Fibroblast of skin of left quadriceps (primary cell): ENCODE data around the gene KRT71.
"Not testable (repeated sequence)": the region's sequence is repeated elsewhere in the genome, so short reads cannot be mapped to it uniquely, and the experiment has no call there.

Experiments used
- DNase-seq, 2 experiments: peaks; one replicate each; pipeline ENCODE4 v3.0.0-alpha.2; 2013; ENCODE audit warnings: low read depth in 2 of 2

The KRT71 gene

GRCh38 chr12:52552681-52553195 lies at the start of gene KRT71:
Gene KRT71 (minus strand): TSS chr12:52553145. CDS start chr12:52553077, 68 bp downstream.
- no peak for DNase-seq

GRCh38 chr12:52602552-52602951 lies 49.6 kb upstream of the KRT71 start:
- no peak for DNase-seq

DNA sequence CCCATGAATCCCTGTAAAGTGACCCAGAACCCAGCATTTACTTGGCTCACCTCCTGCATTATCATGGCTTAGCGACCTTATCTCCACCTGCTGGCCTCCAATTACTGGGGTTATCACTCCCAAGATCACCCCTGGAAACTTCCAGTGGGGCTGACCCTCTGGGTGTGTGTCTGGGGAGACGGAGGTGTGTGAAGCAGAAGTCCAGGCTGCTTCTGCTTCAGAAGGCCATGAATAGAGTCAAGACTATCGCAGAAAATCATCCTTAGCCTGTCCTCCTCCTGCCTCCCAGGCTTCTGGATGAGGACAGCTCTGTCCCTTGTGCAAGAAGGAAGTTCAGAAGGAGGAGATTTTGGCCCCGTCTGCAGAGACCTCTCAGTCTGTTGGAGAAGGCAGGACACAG lies 48.7 kb upstream of the KRT71 start:
- no peak for DNase-seq

DNA sequence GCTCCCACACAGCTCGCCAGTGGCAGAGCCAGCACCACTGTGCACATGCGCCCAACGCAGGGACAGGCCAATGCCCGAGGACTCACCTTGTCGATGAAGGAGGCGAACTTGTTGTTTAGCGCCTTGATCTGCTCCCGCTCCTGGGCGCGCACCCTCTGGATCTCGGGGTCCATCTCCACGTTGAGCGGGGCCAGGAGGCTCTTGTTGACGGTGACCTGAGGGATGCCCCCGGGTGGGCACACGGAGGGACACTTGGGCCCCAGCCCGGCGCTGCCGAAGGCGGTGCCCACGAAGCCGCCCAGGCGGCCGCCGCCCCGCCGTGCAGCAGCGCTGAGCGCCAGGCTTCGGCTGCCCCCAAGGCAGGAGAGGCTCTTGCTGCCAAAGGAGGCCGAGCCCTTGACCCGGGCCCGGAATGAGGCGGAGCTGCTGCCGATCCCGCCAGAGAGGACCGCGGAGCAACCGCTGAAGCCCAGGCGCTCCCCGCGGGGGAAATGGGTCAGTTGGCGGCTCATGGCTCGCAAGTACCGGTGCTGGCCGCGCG lies 48.1 kb upstream of the KRT71 start, which contains the start of gene KRT72:
Gene KRT72, minus strand, starts transcription at position 523 of the 541 bp plus-strand sequence. Its CDS starts 11 bp downstream, at position 512.
- no peak for DNase-seq

GRCh38 chr12:52600475-52600874 lies 47.5 kb upstream of the KRT71 start:
- DNase-seq = no peak

- DNase-seq = no peak
Observed at GRCh38 chr12:52600071-52600470, 47.1 kb upstream of the KRT71 start.

DNA sequence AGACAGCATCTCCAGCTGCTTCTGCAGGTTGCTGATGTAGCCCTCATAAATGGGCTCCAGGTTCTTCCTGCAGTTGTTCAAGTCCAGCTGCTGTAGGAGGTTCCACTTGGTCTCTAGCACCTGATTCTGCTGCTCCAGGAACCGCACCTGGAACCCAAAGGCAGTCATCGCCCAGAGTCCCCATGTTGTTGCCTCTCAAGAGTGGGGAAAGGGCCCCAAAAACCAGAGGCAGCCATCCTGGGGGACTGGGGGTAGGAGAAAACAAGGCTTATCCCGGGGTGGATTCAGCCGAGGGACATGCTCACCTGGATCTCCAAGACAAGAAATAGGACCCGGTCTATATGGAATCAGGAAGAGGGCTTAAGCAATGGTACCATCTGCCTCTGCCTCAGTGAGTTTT lies 46.0 kb upstream of the KRT71 start:
- DNase-seq = no peak

DNA sequence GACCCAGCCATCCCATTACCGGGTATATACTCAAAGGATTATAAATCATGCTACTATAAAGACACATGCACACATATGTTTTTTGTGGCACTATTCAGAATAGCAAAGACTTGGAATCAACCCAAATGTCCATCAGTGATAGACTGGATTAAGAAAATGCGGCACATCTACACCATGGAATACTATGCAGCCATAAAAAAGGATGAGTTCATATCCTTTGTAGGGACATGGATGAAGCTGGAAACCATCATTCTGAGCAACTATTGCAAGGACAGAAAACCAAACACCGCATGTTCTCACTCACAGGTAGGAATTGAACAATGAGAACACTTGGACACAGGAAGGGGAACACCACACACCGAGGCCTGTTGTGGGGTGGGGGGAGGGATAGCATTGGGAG lies 41.3 kb upstream of the KRT71 start:
- DNase-seq = not testable (repeated sequence)

DNA sequence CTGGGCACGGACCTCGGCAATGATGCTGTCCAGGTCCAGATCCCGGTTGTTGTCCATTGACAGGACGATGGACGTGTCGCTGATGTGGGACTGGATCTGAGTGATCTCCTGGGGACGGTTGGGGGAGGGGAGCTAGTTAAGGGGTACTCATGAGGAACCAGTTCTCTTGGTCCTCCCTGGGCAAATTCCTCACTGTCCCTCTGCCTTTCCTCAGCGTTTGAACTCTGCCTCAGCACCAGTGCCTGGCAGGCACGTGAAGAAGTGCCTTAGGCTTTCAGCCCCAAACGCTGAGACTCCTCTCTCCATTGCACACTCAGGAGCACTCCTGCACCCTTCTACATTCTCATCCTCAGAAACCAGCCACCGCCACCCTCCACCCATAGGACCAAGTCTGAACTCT lies 38.6 kb upstream of the KRT71 start:
- no peak for DNase-seq

DNA sequence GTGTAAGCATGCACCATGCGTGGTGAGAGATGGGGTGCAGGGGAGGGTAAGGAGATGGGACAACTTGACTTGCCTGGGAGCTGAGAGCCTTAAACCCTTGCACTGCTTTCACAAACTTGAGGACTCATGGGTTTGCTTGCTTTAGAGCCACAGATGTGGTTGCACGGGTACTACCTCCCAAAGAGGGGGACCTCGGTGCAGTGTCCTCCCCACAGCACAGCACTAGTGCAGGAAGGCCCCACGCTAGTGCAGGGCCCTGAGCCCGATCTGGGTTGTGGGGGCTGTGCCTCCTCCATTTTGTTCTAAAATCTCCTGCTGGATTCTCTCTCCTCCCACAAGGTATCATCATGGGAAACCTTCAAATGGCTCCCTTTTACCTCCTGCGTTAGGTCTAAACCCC lies 37.1 kb upstream of the KRT71 start:
- DNase-seq = no peak

- no peak for DNase-seq
Observed at GRCh38 chr12:52587563-52587962, 34.6 kb upstream of the KRT71 start.

DNA sequence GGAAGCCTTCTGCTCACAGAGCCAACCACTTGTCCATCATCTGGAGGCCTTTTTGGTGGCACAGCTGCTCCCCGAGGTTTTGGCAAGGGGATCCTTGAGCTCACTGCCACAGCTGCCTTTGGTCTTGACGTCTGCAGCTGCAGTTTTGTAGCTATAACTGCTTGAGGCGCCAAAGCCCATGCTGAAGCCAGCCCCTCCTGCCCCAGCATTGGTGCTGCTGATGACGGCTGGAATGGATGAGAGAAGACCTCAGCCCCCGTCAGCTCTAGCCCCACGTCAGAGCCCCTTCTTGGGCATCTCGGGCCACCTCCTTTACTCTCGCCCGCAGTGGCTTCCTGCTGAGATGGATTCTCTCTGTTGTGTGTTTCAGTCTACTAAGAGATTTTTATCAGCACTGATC lies 33.0 kb upstream of the KRT71 start:
- DNase-seq = no peak

GRCh38 chr12:52585066-52585465 lies 32.1 kb upstream of the KRT71 start:
- DNase-seq = no peak

- no peak for DNase-seq
Observed at GRCh38 chr12:52584156-52584682, 31.3 kb upstream of the KRT71 start.

DNA sequence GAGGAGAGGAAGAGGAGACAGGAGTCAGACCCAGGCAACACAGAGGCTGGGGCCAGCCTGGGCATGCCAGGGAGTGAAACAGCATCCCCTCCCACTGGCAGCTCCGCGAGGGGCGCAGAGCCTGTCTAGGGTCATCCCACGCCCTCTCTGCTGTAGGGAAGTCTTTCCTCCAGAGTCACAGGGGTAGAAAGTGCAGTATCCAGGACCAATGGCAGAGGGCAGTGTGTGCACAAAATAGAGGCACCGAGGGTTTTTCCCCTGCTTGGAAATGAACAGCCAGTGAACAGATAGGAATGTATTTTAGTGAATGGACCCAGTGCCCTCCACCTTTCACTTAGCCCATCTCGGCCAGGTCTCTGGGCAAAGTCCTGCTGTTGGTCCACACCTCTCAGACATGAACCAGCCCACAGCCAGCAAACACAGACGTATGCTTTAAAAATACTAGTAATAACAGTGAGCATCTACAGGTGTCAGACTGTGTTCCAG lies 30.1 kb upstream of the KRT71 start:
- DNase-seq = peak; percentile 16 to 25

DNA sequence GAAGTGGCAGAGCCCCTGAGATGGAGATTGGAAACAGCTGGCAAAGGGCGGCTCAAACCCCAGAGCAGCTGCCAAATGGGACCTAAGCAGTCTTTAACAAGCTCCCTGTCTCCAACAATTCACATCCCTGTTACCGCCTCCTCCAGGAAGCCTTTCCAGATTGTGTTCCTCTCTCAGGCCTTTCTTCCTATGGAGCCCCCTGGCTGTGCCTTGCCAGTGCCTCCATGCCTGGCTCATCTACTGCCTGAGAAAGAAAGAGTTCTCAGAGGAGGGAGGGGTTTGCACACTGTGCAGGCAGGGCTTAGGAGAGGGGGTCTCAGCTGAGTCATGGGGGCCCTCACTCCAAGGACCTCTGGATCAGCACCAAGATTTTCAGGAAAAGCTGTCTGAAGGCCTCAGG lies 29.5 kb upstream of the KRT71 start:
- DNase-seq = no peak

DNA sequence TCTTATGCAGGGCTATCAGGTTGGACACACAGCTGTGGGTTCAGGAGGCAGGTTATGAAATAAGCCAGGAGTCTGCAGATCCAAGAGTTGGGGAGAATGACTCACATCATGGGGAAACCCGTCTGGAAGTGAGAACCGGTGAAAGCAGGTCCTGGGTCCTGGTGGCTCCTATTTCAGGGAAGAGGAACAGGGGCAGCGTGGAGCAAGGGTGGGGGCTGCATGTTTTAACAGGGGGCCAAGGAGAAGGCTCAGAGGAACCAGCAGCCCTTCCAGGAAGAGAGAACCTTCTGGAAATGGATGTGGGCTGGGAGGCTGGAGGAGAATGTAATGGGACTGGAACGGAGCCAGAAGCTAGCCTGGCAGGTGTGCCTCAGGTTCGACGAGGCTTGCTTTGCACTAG lies 28.5 kb upstream of the KRT71 start:
- DNase-seq = peak in 1 of 2 experiments; percentile 2

- DNase-seq = no peak
Observed at GRCh38 chr12:52581066-52581465, 28.1 kb upstream of the KRT71 start.

- DNase-seq = no peak
Observed at GRCh38 chr12:52580496-52580895, 27.6 kb upstream of the KRT71 start.

- DNase-seq = no peak
Observed at GRCh38 chr12:52579468-52580465, 26.8 kb upstream of the KRT71 start.

- DNase-seq = no peak
Observed at GRCh38 chr12:52578469-52578868, 25.5 kb upstream of the KRT71 start.

DNA sequence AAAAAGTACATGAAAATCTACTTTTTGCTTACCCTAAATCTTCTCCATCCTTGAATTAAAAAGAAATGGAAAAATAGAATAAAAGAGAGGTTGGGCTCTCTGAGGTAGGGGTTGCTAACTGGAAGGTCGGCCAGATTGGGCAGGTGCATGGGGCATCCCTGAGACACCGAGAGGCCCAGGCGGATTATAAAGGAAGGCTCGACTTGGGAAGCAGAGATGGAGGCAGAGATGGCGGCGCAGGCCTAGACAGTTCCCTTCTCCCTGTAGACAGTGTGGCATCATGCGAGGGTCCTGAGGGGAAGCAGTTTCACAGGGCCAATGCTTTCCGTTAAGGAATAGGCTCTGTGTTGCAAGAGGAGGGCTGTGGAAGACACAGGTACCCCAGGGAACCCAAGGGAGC lies 24.4 kb upstream of the KRT71 start:
- DNase-seq = no peak
